AG10803 (cell line): ENCODE measurements around the gene AOC3.

Experiments used
- DNase-seq: peaks from one replicate; pipeline ENCODE4 v3.0.0; 2010; ENCODE audit warnings: low read depth
- H3K4me3 ChIP-seq: 2 replicates; pipeline ENCODE4 v1.5.1; 2011; ENCODE audit warnings: mild to moderate bottlenecking, low read length, control low read depth
- CTCF ChIP-seq: conservative IDR thresholded peaks from 2 replicates; pipeline ENCODE4 v1.5.1; 2011; ENCODE audit warnings: mild to moderate bottlenecking, low read length, control low read depth, inconsistent platforms

Gene AOC3

GRCh38 chr17:42901535-42902229 lies 50.7 kb downstream of the AOC3 start:
- no peak for TF ChIP-seq CTCF
- no peak overlapping the region for H3K4me3 ChIP-seq
- no peak for DNase-seq

- no peak overlapping the region for H3K4me3 ChIP-seq
- TF ChIP-seq CTCF, result no peak
- DNase-seq, result no peak
These were observed 53.1 kb downstream of the AOC3 start for GRCh38 chr17:42904110-42904469.

- TF ChIP-seq CTCF, result no peak
- no peak for DNase-seq
- H3K4me3 ChIP-seq, result no peak overlapping the region
These were observed 55.9 kb downstream of the AOC3 start for GRCh38 chr17:42906772-42907446.
